K562 (cell line): ENCODE results near the gene SCNN1A. TPM values are rescaled to one million over a fixed set of nuclear protein-coding genes. Genes with fewer than 3 reads are reported as not detected.

ENCODE experiments used
- ARID2 ChIP-seq: fragments of 450-650 bp; IDR thresholded peaks from 2 replicates; pipeline ENCODE4 v1.6.1; 2017; ENCODE audit warnings: antibody characterized with exemption, mild to moderate bottlenecking
- ETV6 ChIP-seq, 3 experiments: fragments of 150-350 bp in 1 of 3; sonication (generic) in 1 of 3; formaldehyde crosslinking in 1 of 3; IDR thresholded peaks; 2 replicates each; pipeline versions ENCODE4 v1.6.1 to v1.8.0; 2014 to 2022; ENCODE audit warnings: borderline replicate concordance in 2 of 3, low read depth in 2 of 3, antibody characterized with exemption in 1 of 3, low read length in 1 of 3, mild to moderate bottlenecking in 1 of 3, missing genetic modification reagents in 1 of 3
- PHTF2 ChIP-seq: fragments of 250-450 bp; sonication (Bioruptor Pico); IDR thresholded peaks from 2 replicates; pipeline ENCODE4 v1.5.0; 2021; ENCODE audit warnings: mild to moderate bottlenecking
- SLC30A9 ChIP-seq: fragments of 250-450 bp; sonication (Bioruptor Pico); IDR thresholded peaks from 2 replicates; pipeline ENCODE4 v1.8.0; 2022; ENCODE audit warnings: mild to moderate bottlenecking, moderate library complexity
- ZNF12 ChIP-seq: sonication (generic); formaldehyde crosslinking; IDR thresholded peaks from 2 replicates; pipeline ENCODE4 v1.4.0; 2020; ENCODE audit warnings: mild to moderate bottlenecking, missing genetic modification reagents
- polyA plus RNA-seq, 8 experiments: library from polyadenylated mRNA; depleted of rRNA in 4 of 8; stranded (reverse) in 5 of 8; unstranded in 3 of 8; fragments of >200 nt; fragmentation: Nextera tagmentation in 2 of 8; fragmentation: Illumina TruSeq in 1 of 8; extraction: Ambion mirVana in 2 of 8; extraction: Trizol in 1 of 8; gene quantifications; 2 replicates each; pipeline versions ENCODE4 v1.2.1 to v1.2.3, GENCODE V29; 2011 to 2014; ENCODE audit warnings: inconsistent platforms in 1 of 8, missing spikeins in 1 of 8
- total RNA-seq, 7 experiments: library from RNA; depleted of rRNA in 6 of 7; stranded (reverse); fragments of >200 nt in 6 of 7; fragmentation: Illumina TruSeq in 2 of 7; extraction: Trizol in 2 of 7; gene quantifications; 2 replicates each; pipeline versions ENCODE4 v1.2.1 to v1.2.3, GENCODE V29; 2011 to 2021; ENCODE audit warnings: low replicate concordance in 1 of 7
- TF ChIP-seq, protein P1 (sequence below), 2 experiments: fragments of 450-650 bp; conservative IDR thresholded peaks; 2 replicates each; pipeline ENCODE4 v1.6.1; 2017; ENCODE audit warnings: mild to moderate bottlenecking in 2 of 2, moderate library complexity in 2 of 2
- TF ChIP-seq, protein P2 (sequence below): fragments of 250-450 bp; sonication (Bioruptor Pico); IDR thresholded peaks from 2 replicates; pipeline ENCODE4 v1.8.0; 2022; ENCODE audit warnings: inconsistent platforms

Gene SCNN1A
- total and polyA plus RNA-seq, 9 of the 15 experiments (the other 6 are each of a cell fraction or from before 2014, with no cell fraction given) = 0.15 to 0.49 (median 0.32) TPM; not detected in 5

DNA sequence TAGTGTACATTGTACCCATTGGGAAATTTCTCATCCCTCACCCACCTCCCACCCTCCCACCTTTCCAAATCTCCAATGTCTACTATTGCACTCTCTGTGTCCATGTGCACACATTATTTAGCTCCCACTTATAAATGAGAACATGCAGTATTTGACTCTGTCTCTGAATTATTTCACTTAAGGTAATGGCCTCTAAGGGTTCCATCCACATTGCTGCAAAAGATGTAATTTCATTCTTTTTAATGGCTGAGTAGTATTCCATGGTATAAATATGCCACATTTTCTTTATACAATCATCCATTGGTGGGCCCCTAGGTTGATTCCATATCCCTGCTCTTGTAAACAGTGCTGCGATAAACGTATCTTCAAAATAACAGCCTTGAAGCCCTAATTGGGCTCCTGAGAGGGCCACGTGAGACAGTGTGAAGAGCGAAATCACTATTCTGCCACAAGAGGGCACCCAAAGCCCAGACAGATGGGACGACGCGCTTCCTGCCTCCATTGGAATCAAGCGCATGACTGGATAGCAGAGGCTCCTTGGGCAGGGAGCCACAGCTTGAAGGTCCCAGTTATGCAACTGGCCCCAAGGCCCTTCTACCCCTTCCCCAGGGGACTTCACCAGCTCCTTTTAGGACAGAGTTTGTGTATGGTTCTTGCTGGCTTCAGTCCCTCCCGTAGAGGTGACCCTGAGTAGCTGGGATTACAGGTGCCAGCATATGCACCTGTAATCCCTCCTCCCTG, 48.1 kb upstream of the SCNN1A start (continued):
- TF ChIP-seq, protein P1, sequence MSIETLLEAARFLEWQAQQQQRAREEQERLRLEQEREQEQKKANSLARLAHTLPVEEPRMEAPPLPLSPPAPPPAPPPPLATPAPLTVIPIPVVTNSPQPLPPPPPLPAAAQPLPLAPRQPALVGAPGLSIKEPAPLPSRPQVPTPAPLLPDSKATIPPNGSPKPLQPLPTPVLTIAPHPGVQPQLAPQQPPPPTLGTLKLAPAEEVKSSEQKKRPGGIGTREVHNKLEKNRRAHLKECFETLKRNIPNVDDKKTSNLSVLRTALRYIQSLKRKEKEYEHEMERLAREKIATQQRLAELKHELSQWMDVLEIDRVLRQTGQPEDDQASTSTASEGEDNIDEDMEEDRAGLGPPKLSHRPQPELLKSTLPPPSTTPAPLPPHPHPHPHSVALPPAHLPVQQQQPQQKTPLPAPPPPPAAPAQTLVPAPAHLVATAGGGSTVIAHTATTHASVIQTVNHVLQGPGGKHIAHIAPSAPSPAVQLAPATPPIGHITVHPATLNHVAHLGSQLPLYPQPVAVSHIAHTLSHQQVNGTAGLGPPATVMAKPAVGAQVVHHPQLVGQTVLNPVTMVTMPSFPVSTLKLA (conservative IDR thresholded peaks at IDR 0.05) = peak; percentile 39 to 46; a peak in 1 of 4 replicates
- TF ChIP-seq ZNF12 (CRISPR knock-in tag) = no peak
- TF ChIP-seq, protein P2, sequence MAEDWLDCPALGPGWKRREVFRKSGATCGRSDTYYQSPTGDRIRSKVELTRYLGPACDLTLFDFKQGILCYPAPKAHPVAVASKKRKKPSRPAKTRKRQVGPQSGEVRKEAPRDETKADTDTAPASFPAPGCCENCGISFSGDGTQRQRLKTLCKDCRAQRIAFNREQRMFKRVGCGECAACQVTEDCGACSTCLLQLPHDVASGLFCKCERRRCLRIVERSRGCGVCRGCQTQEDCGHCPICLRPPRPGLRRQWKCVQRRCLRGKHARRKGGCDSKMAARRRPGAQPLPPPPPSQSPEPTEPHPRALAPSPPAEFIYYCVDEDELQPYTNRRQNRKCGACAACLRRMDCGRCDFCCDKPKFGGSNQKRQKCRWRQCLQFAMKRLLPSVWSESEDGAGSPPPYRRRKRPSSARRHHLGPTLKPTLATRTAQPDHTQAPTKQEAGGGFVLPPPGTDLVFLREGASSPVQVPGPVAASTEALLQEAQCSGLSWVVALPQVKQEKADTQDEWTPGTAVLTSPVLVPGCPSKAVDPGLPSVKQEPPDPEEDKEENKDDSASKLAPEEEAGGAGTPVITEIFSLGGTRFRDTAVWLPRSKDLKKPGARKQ (CRISPR knock-in tag) = no peak
- no peak for TF ChIP-seq PHTF2 (CRISPR knock-in tag)
- TF ChIP-seq SLC30A9 (CRISPR knock-in tag) = no peak
- TF ChIP-seq ETV6 (IDR thresholded peaks at IDR 0.05; ENCODE audit: borderline replicate concordance in 1 of 2, low read depth in 2 of 2, low read length in 1 of 2) = no peak
- TF ChIP-seq ETV6 (CRISPR knock-in tag; IDR thresholded peaks at IDR 0.05; ENCODE audit: borderline replicate concordance) = no peak
- TF ChIP-seq ARID2 = 0 out of 2 replicates have a peak, but pooled peaks have one; percentile 16
